Left ventricle myocardium inferior (tissue), 1 donor: Measurements from ENCODE around the gene TICRR. TPM values are rescaled to one million over a fixed set of nuclear protein-coding genes. Genes with fewer than 3 reads are reported as not detected.

Experiments
- DNase-seq: peaks from one replicate; pipeline ENCODE4 v3.0.0-alpha.2; 2020
- H3K27ac ChIP-seq: fragments of 200-600 bp; replicated peaks from 2 replicates; pipeline ENCODE4 v1.8.0; 2021
- H3K27me3 ChIP-seq: fragments of 200-600 bp; 2 replicates; pipeline ENCODE4 v1.8.0; 2021; ENCODE audit warnings: low read depth
- H3K36me3 ChIP-seq: fragments of 200-600 bp; 2 replicates; pipeline ENCODE4 v1.8.0; 2021
- H3K4me1 ChIP-seq: fragments of 200-600 bp; 2 replicates; pipeline ENCODE4 v1.8.0; 2021
- H3K4me3 ChIP-seq: fragments of 200-600 bp; 2 replicates; pipeline ENCODE4 v1.8.0; 2021; ENCODE audit warnings: mild to moderate bottlenecking, moderate library complexity
- H3K9me3 ChIP-seq: fragments of 200-600 bp; replicated peaks from 2 replicates; pipeline ENCODE4 v1.8.0; 2021
- intact Hi-C: fragments of 100-400 bp; cut with micrococcal nuclease; formaldehyde crosslinking; loops from one replicate; pipeline ENCODE4 v1.11.0; 2022
- total RNA-seq: library from RNA; stranded (reverse); fragmentation: NEBNext Ultra II Directional; extraction: Animal tissue kit (Norgen Biotek cat#: 25700); gene quantifications from one replicate; pipeline ENCODE4 v1.2.1, GENCODE V29; 2021
- TF ChIP-seq, protein P1 (sequence below): fragments of 200-600 bp; IDR thresholded peaks from 2 replicates; pipeline ENCODE4 v1.8.0; 2021; ENCODE audit warnings: antibody characterized with exemption, mild to moderate bottlenecking, borderline replicate concordance
- donor health status: DM: no; HTN: yes; CAD: no; lungs with severe emphysema.

TICRR gene
- total RNA-seq, 1 donor from 2014 or later = 0.08 TPM

GRCh38 chr15:89613031-89613430, 37.8 kb downstream of the TICRR start:
- intact Hi-C loops = no loop called here
- H3K4me1 ChIP-seq = no peaks in the 10 kb centered on the region
- TF ChIP-seq, protein P1, sequence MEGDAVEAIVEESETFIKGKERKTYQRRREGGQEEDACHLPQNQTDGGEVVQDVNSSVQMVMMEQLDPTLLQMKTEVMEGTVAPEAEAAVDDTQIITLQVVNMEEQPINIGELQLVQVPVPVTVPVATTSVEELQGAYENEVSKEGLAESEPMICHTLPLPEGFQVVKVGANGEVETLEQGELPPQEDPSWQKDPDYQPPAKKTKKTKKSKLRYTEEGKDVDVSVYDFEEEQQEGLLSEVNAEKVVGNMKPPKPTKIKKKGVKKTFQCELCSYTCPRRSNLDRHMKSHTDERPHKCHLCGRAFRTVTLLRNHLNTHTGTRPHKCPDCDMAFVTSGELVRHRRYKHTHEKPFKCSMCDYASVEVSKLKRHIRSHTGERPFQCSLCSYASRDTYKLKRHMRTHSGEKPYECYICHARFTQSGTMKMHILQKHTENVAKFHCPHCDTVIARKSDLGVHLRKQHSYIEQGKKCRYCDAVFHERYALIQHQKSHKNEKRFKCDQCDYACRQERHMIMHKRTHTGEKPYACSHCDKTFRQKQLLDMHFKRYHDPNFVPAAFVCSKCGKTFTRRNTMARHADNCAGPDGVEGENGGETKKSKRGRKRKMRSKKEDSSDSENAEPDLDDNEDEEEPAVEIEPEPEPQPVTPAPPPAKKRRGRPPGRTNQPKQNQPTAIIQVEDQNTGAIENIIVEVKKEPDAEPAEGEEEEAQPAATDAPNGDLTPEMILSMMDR = no peak
- no peaks in the 10 kb centered on the region for H3K36me3 ChIP-seq
- no peaks in the 10 kb centered on the region for H3K27me3 ChIP-seq
- H3K27ac ChIP-seq = no peak overlapping the region
- DNase-seq = no peak
- peaks cover 33% of the 10 kb centered on the region for H3K9me3 ChIP-seq
- no peak overlapping the region for H3K4me3 ChIP-seq

DNA sequence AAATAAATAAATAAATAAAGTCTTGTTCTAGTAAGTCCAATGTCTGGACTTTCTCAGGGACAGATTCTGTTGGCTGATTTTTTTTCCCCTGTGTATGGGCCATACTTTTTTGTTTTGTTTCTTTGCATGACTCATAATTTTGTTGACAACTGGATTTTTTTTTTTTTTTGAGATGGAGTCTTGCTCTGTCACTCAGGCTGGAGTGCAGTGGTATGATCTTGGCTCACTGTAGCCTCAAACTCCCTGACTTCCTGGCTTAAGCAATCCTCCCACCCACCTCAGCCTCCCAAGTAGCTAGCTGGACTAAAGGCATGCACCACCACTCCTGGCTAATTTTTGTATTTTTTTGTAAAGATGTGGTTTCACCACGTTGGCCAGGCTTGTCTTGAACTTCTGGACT, 38.9 kb downstream of the TICRR start:
- Histone ChIP-seq H3K4me3 (no peak overlapping the region), H3K27me3 (no peaks in the 10 kb centered on the region), H3K36me3 (no peaks in the 10 kb centered on the region), H3K4me1 (no peaks in the 10 kb centered on the region), H3K9me3 (peaks cover 33% of the 10 kb centered on the region), H3K27ac (no peak overlapping the region)
- DNase-seq = no peak
- intact Hi-C loops = no loop called here
- TF ChIP-seq, protein P1 = no peak

GRCh38 chr15:89615135-89615534, 39.9 kb downstream of the TICRR start:
- Histone ChIP-seq H3K36me3 (no peaks in the 10 kb centered on the region), H3K9me3 (peaks cover 33% of the 10 kb centered on the region), H3K4me1 (no peaks in the 10 kb centered on the region), H3K4me3 (no peak overlapping the region), H3K27ac (no peak overlapping the region), H3K27me3 (no peaks in the 10 kb centered on the region)
- TF ChIP-seq, protein P1 = no peak
- no peak for DNase-seq
- intact Hi-C loops = no loop called here

GRCh38 chr15:89616228-89616627, 41.0 kb downstream of the TICRR start:
- DNase-seq = no peak
- Histone ChIP-seq H3K27me3 (no peaks in the 10 kb centered on the region), H3K36me3 (no peaks in the 10 kb centered on the region), H3K9me3 (peaks cover 27% of the 10 kb centered on the region), H3K27ac (no peak overlapping the region), H3K4me1 (no peaks in the 10 kb centered on the region), H3K4me3 (no peak overlapping the region)
- intact Hi-C loops = no loop called here
- TF ChIP-seq, protein P1 = no peak

GRCh38 chr15:89621547-89621946, 46.3 kb downstream of the TICRR start:
- Histone ChIP-seq H3K9me3 (no peaks in the 10 kb centered on the region), H3K36me3 (no peaks in the 10 kb centered on the region), H3K4me1 (no peaks in the 10 kb centered on the region), H3K27ac (no peak overlapping the region), H3K27me3 (no peaks in the 10 kb centered on the region), H3K4me3 (no peak overlapping the region)
- no peak for DNase-seq
- TF ChIP-seq, protein P1 = no peak
- intact Hi-C loops = no loop called here

DNA sequence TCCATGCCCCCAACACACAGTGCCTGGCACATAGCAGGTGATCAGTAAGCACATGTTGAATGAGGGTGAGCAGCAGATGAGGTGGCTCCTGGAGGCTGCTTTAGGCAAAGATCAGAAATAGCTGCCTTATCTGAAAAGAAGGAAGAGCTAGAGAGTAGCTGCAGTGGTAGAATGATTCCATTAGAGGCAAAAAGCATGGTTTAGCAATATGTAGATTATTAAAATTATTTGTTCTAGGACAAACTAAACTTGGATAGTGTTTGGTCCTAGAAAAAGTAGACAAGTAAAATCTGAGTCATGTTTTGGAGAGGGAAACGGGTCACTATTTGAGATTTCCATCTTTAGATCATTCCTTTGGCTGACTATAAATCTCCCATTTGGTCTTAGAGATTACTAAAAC, 47.9 kb downstream of the TICRR start:
- H3K27me3 ChIP-seq = no peaks in the 10 kb centered on the region
- H3K27ac ChIP-seq = no peak overlapping the region
- TF ChIP-seq, protein P1 = no peak
- peaks cover 5% of the 10 kb centered on the region for H3K36me3 ChIP-seq
- H3K4me3 ChIP-seq = no peak overlapping the region
- intact Hi-C loops = no loop called here
- no peak for DNase-seq
- no peaks in the 10 kb centered on the region for H3K4me1 ChIP-seq
- H3K9me3 ChIP-seq = no peaks in the 10 kb centered on the region
